ENCODE data around the gene MED7.
"Not testable (repeated sequence)": the region's sequence is repeated elsewhere in the genome, so short reads cannot be mapped to it uniquely, and the experiment has no call there.

Gene MED7, protein sequence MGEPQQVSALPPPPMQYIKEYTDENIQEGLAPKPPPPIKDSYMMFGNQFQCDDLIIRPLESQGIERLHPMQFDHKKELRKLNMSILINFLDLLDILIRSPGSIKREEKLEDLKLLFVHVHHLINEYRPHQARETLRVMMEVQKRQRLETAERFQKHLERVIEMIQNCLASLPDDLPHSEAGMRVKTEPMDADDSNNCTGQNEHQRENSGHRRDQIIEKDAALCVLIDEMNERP

DNA sequence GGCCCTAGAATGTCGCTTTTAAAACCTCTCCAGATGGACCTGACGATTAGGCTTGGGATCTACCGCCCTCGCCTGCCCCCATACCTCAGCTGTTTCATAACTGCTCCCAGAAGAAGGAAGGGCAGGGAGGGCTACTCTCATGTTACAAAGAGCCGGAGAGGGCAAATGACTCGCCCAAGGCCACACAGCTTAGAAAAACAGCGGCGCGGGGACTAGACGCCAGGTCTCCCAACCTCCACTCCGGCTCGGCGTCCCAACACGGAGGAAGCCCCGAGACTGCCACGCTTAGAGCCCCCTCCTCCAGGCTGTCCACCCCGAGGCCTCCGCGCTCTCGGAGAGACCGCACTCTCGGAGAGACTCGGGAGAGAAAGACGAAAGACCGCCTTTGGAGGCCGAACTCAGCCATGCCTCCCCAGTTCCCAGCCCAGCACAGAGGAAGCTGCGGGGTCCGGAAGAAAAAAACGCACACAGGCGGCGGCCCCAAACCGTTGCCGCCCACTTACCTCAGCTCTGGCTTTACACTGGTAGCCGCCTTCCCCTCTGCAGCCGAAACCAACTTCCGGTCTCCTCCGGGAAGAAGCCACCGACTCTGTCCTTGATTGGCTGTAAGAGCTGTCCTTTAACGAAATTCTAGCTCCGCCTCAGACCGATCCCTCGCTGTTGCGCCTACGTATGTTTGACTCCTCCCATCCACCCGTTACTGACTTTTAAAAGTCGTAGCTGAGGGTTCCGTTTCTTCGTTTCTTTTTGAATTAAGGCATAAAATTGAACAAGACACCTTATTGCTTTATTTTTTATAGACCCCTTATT, at the start of gene MED7:
MED7 (minus strand) TSS at position 549 of the 810 bp plus-strand sequence. CDS start 3,434 bp downstream, outside the sequence.
- DNase-seq (ENCODE audit: low read depth): peak; percentile 99

DNA sequence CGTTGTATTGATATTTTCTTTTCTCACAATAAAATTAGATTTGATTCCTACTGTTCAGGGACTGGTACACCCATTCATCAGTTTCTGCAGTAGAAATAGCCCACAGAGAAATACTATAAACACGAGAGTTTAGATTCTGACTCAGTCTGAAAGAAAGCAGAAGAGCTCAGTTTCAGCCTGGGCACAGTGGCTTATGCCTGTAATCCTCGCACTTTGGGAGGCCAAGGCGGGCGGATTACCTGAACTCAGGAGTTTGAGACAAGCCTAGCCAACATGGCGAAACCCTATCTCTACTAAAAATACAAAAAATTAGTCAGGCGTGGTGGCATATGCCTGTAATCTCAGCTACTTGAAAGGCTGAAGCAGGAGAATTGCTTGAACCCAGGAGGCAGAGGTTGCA, 46.6 kb upstream of the MED7 start:
- no peak for DNase-seq (ENCODE audit: low read depth)

GRCh38 chr5:157188270-157188669, 45.6 kb upstream of the MED7 start:
- DNase-seq (ENCODE audit: low read depth): no peak

DNA sequence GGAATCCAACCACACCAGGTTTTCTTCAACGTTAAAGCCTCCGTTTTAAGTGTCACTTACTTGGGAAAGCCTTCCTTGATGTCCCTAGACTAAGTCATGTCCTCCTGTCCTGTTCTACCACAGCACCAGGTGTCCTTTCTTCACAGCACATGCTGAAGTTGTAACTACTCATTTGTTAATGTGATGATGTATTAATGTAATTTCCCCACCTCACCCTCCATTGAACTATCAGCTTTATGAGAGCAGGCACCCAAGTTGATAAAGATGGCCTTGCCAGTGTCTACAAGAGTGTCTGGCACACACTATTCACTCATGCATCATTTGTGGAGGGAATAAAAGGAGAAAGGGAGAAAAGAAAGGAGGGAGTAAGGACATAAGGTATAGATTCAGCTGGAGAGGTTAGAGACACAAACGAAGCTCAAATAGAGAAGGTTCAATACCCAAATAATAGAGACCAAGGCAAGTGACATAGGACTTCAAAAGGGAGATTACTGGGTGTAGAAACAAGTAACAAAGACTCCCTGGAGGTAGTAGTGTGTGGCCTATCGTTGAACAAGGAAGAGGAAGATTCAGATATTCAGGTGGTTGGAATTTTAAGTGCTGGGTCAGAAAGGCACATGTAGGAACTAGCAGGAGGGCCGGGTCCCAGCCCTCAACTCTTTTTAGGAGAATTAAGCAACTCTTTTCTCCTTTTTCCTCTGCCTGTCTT, 44.5 kb upstream of the MED7 start:
- DNase-seq (ENCODE audit: low read depth): no peak

DNA sequence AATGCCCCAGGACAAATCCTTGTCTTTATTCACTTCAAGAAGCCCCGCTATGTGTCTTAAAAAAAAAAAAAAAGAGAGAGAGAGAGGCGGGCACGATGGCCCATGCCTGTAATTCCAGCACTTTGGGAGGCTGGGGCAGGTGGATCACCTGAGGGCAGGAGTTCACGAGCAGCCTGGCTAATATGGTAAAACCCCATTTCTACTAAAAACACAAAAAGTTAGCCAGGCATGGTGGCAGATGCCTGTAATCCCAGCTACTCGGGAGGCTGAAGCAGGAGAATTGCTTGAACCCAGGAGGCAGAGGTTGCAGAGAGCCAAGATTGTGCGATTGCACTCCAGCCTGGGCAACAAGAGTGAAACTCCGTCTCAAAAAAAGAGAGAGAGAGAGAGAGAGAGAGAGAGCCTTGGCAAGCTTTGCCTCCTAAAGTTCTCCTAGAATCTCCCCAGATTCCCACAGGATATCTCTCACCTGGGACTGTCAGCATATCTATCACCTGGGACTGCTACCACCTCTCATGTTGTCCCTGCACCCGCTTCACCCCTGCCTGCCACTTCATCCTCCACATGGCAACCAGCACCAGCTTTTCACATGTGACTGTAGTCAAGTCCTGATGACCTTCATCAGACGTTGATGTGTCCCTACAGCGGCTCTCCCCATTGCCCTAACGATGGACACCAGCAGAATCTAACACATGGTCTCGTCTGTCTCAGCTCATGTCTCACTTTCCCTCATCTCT, 43.8 kb upstream of the MED7 start:
- no peak for DNase-seq (ENCODE audit: low read depth)

GRCh38 chr5:157185122-157185521, 42.5 kb upstream of the MED7 start:
- DNase-seq (ENCODE audit: low read depth): not testable (repeated sequence)

DNA sequence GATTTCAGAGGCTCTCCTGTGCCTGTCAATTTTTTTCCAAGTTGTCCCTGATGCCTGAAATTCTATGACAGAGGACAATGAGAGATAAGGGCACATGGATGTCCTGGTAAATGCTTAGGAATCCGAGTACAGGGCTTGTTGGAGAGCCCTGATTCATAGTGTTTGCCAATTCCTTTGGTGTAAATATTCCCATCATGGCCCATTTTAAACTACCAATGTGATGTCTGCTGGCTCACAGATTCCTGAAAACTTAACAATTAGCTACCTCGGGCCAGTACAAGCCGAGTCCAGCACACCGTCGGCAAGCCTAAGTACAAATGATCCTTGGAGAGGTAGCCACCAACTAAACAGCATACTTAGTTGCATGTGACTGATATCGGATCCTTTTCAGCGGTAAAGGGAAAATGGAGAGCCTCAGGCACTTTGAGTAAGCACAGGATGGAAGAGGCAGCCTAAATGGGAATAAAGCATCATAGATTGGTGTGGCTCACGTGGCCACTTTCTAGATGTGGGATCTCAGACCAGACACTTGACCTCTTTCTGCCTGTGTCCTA, 41.5 kb upstream of the MED7 start:
- no peak for DNase-seq (ENCODE audit: low read depth)

DNA sequence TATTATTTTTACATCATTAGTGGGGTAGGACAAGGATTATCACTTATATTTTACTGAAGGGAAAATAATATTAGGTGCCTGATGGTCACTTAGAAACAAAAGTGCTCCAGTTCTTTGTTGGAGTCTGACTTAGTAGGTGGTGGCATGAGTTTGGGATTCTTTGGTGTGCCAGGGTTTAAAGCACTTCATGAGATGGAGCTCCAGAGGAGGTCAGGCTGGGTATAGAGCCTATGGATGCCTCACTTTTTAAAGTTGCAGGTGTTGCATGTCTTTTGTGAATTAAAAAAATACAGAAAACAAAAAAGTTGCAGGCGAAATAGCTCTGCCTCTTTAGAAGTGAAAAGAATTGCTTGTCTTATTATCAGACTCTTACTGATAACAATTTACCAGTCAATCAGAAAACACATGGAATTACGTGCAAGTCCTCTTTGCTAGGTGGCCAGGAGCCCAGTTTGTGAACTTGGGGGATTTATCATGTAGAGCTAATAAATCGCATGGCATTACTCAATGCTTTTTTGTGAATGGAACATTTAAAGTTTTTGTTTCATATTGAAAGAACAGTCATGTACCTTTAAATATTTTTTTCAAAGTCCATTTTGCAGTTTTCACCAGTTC, 39.6 kb upstream of the MED7 start:
- no peak for DNase-seq (ENCODE audit: low read depth)

- no peak for DNase-seq (ENCODE audit: low read depth)
These were observed 38.0 kb upstream of the MED7 start, which contains the start of gene ITK for GRCh38 chr5:157180374-157181264. Gene ITK, plus strand, starts transcription at chr5:157180840. Its CDS starts 138 bp downstream, at chr5:157180978.

GRCh38 chr5:157178966-157179365, 36.3 kb upstream of the MED7 start:
- no peak for DNase-seq (ENCODE audit: low read depth)

DNA sequence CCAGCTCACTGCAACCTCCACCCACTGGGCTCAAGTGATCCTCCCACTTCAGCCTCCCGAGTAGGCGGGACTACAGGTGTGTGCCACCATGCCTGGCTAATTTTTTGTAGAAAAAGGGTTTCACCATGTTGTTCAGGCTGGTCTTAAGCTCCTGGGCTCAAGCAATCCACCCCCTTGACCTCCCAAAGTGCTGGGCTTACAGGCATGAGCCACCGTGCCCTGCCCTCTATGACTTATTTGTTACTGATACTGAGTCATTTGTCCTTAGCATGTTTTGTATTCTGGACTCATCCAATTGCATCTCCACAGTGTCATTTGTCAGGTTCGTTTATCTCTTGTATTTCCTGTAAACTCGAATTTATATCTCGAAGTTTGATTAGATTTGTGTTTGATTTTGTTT, 35.3 kb upstream of the MED7 start:
- no peak for DNase-seq (ENCODE audit: low read depth)

DNA sequence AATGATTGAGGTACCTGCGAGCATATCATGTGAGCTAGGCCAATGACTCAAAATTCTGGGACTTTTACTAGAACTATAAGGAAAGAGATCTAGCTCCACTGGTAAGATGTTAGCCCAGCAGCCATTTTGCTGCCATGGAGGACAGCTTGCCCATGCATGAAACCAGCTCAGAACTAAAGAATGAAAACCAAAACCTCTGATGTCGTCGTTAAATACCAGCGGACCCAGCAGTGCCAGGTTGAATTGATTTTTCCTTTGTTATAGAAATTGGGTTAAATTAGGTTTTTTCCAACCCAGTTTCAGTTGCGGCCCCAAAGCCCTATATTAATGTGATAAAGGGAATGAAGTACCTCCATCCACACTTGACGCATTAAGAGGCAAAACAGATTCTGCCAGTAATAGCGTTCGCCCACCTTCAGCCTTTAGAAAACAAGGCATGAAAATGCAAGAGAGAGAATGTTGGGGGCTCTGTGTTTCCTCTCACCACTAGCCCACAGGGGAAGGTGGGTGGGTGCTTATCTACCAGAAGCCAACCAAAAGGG, 32.5 kb upstream of the MED7 start:
- DNase-seq (ENCODE audit: low read depth): no peak

DNA sequence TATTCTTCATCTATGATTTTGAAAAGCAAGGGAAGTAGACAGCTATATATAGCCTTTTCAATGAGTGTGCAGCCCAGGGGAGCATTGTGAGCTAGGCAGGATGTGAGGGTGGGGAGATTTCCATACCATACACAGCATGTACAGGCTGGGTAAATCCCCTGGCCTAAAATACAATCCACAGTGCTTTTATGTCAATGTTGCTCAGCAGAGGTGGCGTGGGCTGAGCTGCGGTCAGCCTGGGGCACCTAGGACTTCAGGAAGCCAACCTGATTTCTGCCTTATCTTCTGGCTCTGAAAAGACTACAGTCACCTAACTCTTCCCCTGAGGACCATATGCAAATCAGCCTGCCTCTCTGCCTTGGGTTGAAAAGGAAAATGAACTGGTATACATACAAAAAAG, 29.7 kb upstream of the MED7 start:
- DNase-seq (ENCODE audit: low read depth): no peak

GRCh38 chr5:157168286-157168685, 25.6 kb upstream of the MED7 start:
- DNase-seq (ENCODE audit: low read depth): no peak

- DNase-seq (ENCODE audit: low read depth): peak; percentile 83
These were observed 24.6 kb upstream of the MED7 start for GRCh38 chr5:157167214-157167621.

GRCh38 chr5:157166214-157167213, 23.8 kb upstream of the MED7 start, which contains the start of gene GARIN3:
Gene GARIN3, minus strand, starts transcription at chr5:157166264. Its CDS starts 96 bp downstream, at chr5:157166168.
- no peak for DNase-seq (ENCODE audit: low read depth)

- no peak for DNase-seq (ENCODE audit: low read depth)
These were observed 23.0 kb upstream of the MED7 start for GRCh38 chr5:157165668-157166067.

- no peak for DNase-seq (ENCODE audit: low read depth)
These were observed 22.6 kb upstream of the MED7 start for GRCh38 chr5:157165261-157165660.

GRCh38 chr5:157164521-157164920, 21.9 kb upstream of the MED7 start:
- no peak for DNase-seq (ENCODE audit: low read depth)
